PC-9 (cell line): Measurements from ENCODE around the gene COA6. TPM values are rescaled to one million over a fixed set of nuclear protein-coding genes. Genes with fewer than 3 reads are reported as not detected.

Source experiments
- BruUV-seq: library from RNA; stranded (reverse); fragments of 400-500 nt; replicated peaks from 2 replicates; lab custom pipeline; 2021; lab: Mats Ljungman, UMichigan
- CTCF ChIA-PET: fragments of 300-600 bp; sonication (Branson Sonifier 250); formaldehyde crosslinking; loops from one replicate; lab custom pipeline; 2022; ENCODE audit warnings: antibody characterized with exemption; lab: Charles Lee
- POLR2A ChIA-PET: fragments of 300-600 bp; sonication (Branson Sonifier 250); formaldehyde crosslinking; loops from one replicate; lab custom pipeline; 2022; ENCODE audit warnings: antibody characterized with exemption; ENCODE audit not compliant: unreplicated experiment; lab: Charles Lee
- DNase-seq, 2 experiments: peaks; one replicate each; pipeline versions ENCODE4 v3.0.0 to v3.0.0-alpha.2; 2015 to 2022; ENCODE audit warnings: mixed read lengths in 1 of 2
- H2AFZ ChIP-seq: fragments of 200-600 bp; sonication (generic); 2 replicates; pipeline ENCODE4 v1.8.1; 2017; ENCODE audit warnings: antibody characterized with exemption
- H3F3A ChIP-seq: fragments of 200-600 bp; sonication (generic); 2 replicates; pipeline ENCODE4 v1.8.1; 2017; ENCODE audit warnings: antibody characterized with exemption, mild to moderate bottlenecking, low read depth; ENCODE audit not compliant: insufficient read depth
- H3K27ac ChIP-seq: fragments of 200-600 bp; sonication (generic); 2 replicates; pipeline ENCODE4 v1.6.1; 2016; ENCODE audit warnings: mixed run types
- H3K27me3 ChIP-seq: fragments of 200-600 bp; sonication (generic); 2 replicates; pipeline ENCODE4 v1.6.1; 2016; ENCODE audit warnings: low read depth, mixed run types; ENCODE audit not compliant: insufficient read depth
- H3K36me3 ChIP-seq: fragments of 200-600 bp; sonication (generic); 2 replicates; pipeline ENCODE4 v1.6.1; 2016; ENCODE audit warnings: low read depth, mixed run types
- H3K4me1 ChIP-seq: fragments of 200-600 bp; sonication (generic); replicated peaks from 2 replicates; pipeline ENCODE4 v1.6.1; 2016; ENCODE audit warnings: mixed run types; ENCODE audit not compliant: insufficient read depth
- H3K4me2 ChIP-seq: fragments of 200-600 bp; sonication (generic); 2 replicates; pipeline ENCODE4 v1.6.1; 2017; ENCODE audit warnings: mixed run types
- H3K4me3 ChIP-seq: fragments of 200-600 bp; sonication (generic); 2 replicates; pipeline ENCODE4 v1.6.1; 2016; ENCODE audit warnings: mixed run types
- H3K79me2 ChIP-seq: fragments of 200-600 bp; sonication (generic); 2 replicates; pipeline ENCODE4 v1.6.1; 2017; ENCODE audit warnings: low read depth, mixed run types
- H3K9me2 ChIP-seq: fragments of 200-600 bp; sonication (generic); 2 replicates; pipeline ENCODE4 v1.8.1; 2017; ENCODE audit warnings: mild to moderate bottlenecking; ENCODE audit not compliant: insufficient read depth
- H3K9me3 ChIP-seq: fragments of 200-600 bp; sonication (generic); 2 replicates; pipeline ENCODE4 v1.8.1; 2016; ENCODE audit warnings: low read depth; ENCODE audit not compliant: insufficient read depth
- H4K20me1 ChIP-seq: fragments of 200-600 bp; sonication (generic); 2 replicates; pipeline ENCODE4 v1.8.1; 2017; ENCODE audit not compliant: insufficient read depth
- CTCF ChIP-seq: fragments of 200-600 bp; sonication (generic); conservative IDR thresholded peaks from 2 replicates; pipeline ENCODE4 v1.6.1; 2017; ENCODE audit warnings: mixed run types, antibody characterized with exemption, mild to moderate bottlenecking, moderate library complexity
- EZH2 ChIP-seq: fragments of 200-600 bp; sonication (generic); IDR thresholded peaks from 2 replicates; pipeline ENCODE4 v1.8.0; 2017; ENCODE audit warnings: antibody characterized with exemption, low read depth
- intact Hi-C: fragments of 100-400 bp; cut with micrococcal nuclease; formaldehyde crosslinking; loops from one replicate; pipeline ENCODE4 v1.10.0; 2022; ENCODE audit not compliant: unreplicated experiment
- total RNA-seq: library from RNA; stranded (reverse); gene quantifications from 2 replicates; pipeline ENCODE4 v1.2.3, GENCODE V29; 2021

The COA6 gene
- total RNA-seq, 1 experiment from 2014 or later = 73.8 TPM

DNA sequence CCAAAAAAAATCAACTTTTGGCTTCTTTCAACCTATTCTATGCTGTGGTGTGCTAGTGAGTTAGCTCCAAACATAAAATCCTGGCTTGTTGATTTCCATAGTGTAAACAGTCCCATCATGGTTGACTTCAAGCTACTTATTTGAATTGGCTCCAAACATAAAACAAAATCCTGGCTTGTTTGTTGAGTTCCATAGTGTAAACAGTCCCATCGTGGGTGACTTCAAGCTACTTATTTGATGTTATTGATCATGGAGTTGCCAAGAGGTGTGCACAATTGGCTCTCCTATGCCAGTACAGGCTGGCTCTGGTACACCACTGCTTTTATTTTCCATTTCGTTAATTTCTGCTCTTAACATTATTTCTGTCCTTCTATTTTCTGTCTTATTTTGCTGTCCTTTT lies 1.8 kb upstream of the COA6 start:
- POLR2A ChIA-PET = interaction anchor here (0.6 kb wide), 2 partner anchors 15 to 790 kb away, joined by 3 read pairs; partner anchors contain the start of gene RBM34

DNA sequence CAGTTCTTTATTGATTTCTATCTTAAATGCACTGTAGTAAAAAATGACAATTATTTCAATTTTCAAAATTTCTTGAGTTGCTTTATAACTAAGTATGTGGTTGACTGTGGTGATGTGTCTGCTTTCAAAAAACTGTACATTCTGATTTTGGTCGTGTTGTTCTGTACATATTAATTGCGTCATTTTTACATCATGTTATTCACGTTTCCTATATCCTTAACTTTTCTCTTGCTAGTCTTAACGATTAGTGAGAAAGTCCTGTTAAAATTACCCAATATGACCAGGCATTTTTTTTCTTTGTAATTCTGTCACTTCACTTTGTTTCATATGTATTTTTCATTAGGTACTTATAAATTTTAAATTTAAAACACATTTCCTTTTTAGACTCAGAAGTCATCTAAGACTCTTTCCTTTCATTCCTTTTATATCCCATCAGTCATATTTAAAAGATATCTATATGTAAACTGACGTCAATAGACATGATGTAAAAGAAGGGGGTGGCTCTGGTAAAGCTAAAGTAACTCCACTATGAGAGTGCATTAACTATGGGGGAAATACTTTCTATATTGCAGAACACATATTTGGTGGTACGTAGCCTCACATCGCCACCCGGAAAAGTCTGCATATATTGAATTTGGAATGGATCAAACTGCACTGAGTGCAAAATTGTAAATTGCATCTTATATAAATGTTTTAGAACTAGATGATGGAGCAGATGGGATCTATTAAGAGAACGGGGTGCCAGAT lies 1.1 kb upstream of the COA6 start:
- Histone ChIP-seq H2AFZ (0 out of 2 replicates have a peak overlapping the region, but pooled peaks have one; percentile 98), H3K4me3 (peak overlapping the region; percentile 98), H3K4me2 (peak overlapping the region; percentile 91), H3K9me3 (0 out of 2 replicates have a peak, but pooled peaks cover 9% of the 10 kb centered on the region), H4K20me1 (no peaks in the 10 kb centered on the region), H3K36me3 (peaks cover 10% of the 10 kb centered on the region), H3K27ac (peak overlapping the region; percentile 99), H3K4me1 (peaks cover 46% of the 10 kb centered on the region), H3K9me2 (no peaks in the 10 kb centered on the region), H3K79me2 (peaks cover 50% of the 10 kb centered on the region), H3K27me3 (no peaks in the 10 kb centered on the region), H3F3A (peaks cover 34% of the 10 kb centered on the region)
- no peak for DNase-seq
- no peak for TF ChIP-seq CTCF
- no peak for TF ChIP-seq EZH2
- ChIA-PET POLR2A (no interaction called here), CTCF (no interaction called here)
- intact Hi-C loops = loop anchor here (5.0 to 10.0 kb wide), 2 partner anchors 723 to 955 kb away; partner anchors contain the start of genes ARID4B and GGPS1
- BruUV-seq = no TSS peak

More for the DNA sequence above, 1.8 kb upstream of the COA6 start:
- peak overlapping the region; percentile 99 for H3K27ac ChIP-seq
- H4K20me1 ChIP-seq = no peaks in the 10 kb centered on the region
- peak overlapping the region; percentile 91 for H3K4me2 ChIP-seq
- intact Hi-C loops = loop anchor here (5.0 to 10.0 kb wide), 2 partner anchors 723 to 956 kb away; partner anchors contain the start of genes ARID4B and GGPS1
- peaks cover 46% of the 10 kb centered on the region for H3K4me1 ChIP-seq
- no peak overlapping the region for H2AFZ ChIP-seq
- H3K36me3 ChIP-seq = peaks cover 7% of the 10 kb centered on the region
- H3K79me2 ChIP-seq = peaks cover 48% of the 10 kb centered on the region
- CTCF ChIA-PET = interaction anchor here (0.6 kb wide), 2 partner anchors 64 to 1693 kb away, joined by 3 read pairs; no protein-coding TSS in a partner anchor
- H3K9me2 ChIP-seq = no peaks in the 10 kb centered on the region
- H3K27me3 ChIP-seq = no peaks in the 10 kb centered on the region
- peaks cover 34% of the 10 kb centered on the region for H3F3A ChIP-seq
- no peak for DNase-seq
- no TSS peak for BruUV-seq
- 0 out of 2 replicates have a peak, but pooled peaks cover 9% of the 10 kb centered on the region for H3K9me3 ChIP-seq
- H3K4me3 ChIP-seq = peak overlapping the region; percentile 98; the same call in 1 of the 2 replicates
- TF ChIP-seq CTCF (no peak), EZH2 (no peak)

GRCh38 chr1:234373959-234374254 lies 651 bp downstream of the COA6 start:
- Histone ChIP-seq H3K27ac (peak overlapping the region; percentile 99), H3K4me2 (peak overlapping the region; percentile 91), H3F3A (peaks cover 34% of the 10 kb centered on the region), H2AFZ (peak overlapping the region; percentile 98), H3K79me2 (peaks cover 50% of the 10 kb centered on the region), H3K4me1 (peaks cover 41% of the 10 kb centered on the region), H4K20me1 (no peaks in the 10 kb centered on the region), H3K9me2 (no peaks in the 10 kb centered on the region), H3K4me3 (peak overlapping the region; percentile 98), H3K9me3 (0 out of 2 replicates have a peak, but pooled peaks cover 2% of the 10 kb centered on the region), H3K36me3 (peaks cover 23% of the 10 kb centered on the region), H3K27me3 (no peaks in the 10 kb centered on the region)
- ChIA-PET POLR2A (interaction anchor here (0.6 to 0.7 kb wide), 8 partner anchors 11 to 1520 kb away, joined by 3 to 6 read pairs (median 4); no protein-coding TSS in a partner anchor), CTCF (interaction anchor here (0.6 to 1.1 kb wide), 4 partner anchors 18 to 250 kb away, joined by 3 to 4 read pairs (median 3); no protein-coding TSS in a partner anchor)
- no peak for DNase-seq
- intact Hi-C loops = loop anchor here (5.0 to 10.0 kb wide), 2 partner anchors 721 to 953 kb away; partner anchors contain the start of genes ARID4B and GGPS1
- TF ChIP-seq CTCF = no peak
- no TSS peak for BruUV-seq
